CD4-positive, alpha-beta T cell (primary cell): Measurements from ENCODE around the gene UBTD1. TPM values are rescaled to one million over a fixed set of nuclear protein-coding genes. Genes with fewer than 3 reads are reported as not detected.

ENCODE experiments used
- ATAC-seq: fragments of 200-7000 bp; cut with Tn5 transposase; one replicate; pipeline ENCODE4 v1.10.0; 2022; ENCODE audit warnings: mild to moderate bottlenecking; ENCODE audit not compliant: poor library complexity
- CTCF ChIA-PET: fragments of 350-600 bp; sonication (Branson Sonifier 250); formaldehyde crosslinking; loops from one replicate; lab custom pipeline; 2021; ENCODE audit warnings: antibody characterized with exemption, inconsistent platforms; lab: Charles Lee
- POLR2A ChIA-PET: fragments of 350-600 bp; sonication (Branson Sonifier 250); formaldehyde crosslinking; loops from one replicate; lab custom pipeline; 2021; ENCODE audit warnings: antibody characterized with exemption, inconsistent platforms; lab: Charles Lee
- DNase-seq, 14 experiments: peaks; one replicate each; pipeline ENCODE4 v3.0.0-alpha.2; 2013 to 2020; ENCODE audit warnings: mixed read lengths in 2 of 14
- H3K27ac ChIP-seq, 2 donors: one replicate each; pipeline versions ENCODE4 v1.5.1 to v1.7.0; 2013; ENCODE audit warnings: low read length in 2 of 2, low read depth in 1 of 2, mild to moderate bottlenecking in 1 of 2
- H3K27me3 ChIP-seq, 2 experiments: 1 replicate in 1 of 2; 2 replicates in 1 of 2; pipeline versions ENCODE4 v1.6.1 to v1.7.0; 2013; ENCODE audit warnings: low read length in 2 of 2, control low read depth in 1 of 2, mild to moderate bottlenecking in 1 of 2, moderate library complexity in 1 of 2; ENCODE audit not compliant: insufficient read depth in 2 of 2, control insufficient read depth in 1 of 2
- H3K36me3 ChIP-seq: one replicate; pipeline ENCODE4 v1.6.1; 2013; ENCODE audit warnings: low read length, control low read depth; ENCODE audit not compliant: insufficient read depth
- H3K4me1 ChIP-seq: one replicate; pipeline ENCODE4 v1.6.1; 2013; ENCODE audit warnings: low read length, control low read depth; ENCODE audit not compliant: insufficient read depth
- H3K4me3 ChIP-seq: one replicate; pipeline ENCODE4 v1.5.1; 2013; ENCODE audit warnings: mild to moderate bottlenecking, low read length, moderate library complexity
- H3K9me3 ChIP-seq, 2 experiments: 1 replicate in 1 of 2; 2 replicates in 1 of 2; pipeline versions ENCODE4 v1.6.1 to v1.7.0; 2013; ENCODE audit warnings: low read length in 2 of 2, mild to moderate bottlenecking in 2 of 2, control low read depth in 1 of 2, moderate library complexity in 1 of 2; ENCODE audit not compliant: control insufficient read depth in 1 of 2, insufficient read depth in 1 of 2
- H3K27ac Mint-ChIP-seq: one replicate; pipeline ENCODE4 v1.8.0; 2020; ENCODE audit warnings: mixed read lengths
- H3K27me3 Mint-ChIP-seq: one replicate; pipeline ENCODE4 v1.8.0; 2021; ENCODE audit warnings: mixed read lengths
- H3K36me3 Mint-ChIP-seq: one replicate; pipeline ENCODE4 v1.8.0; 2021; ENCODE audit warnings: low read depth, mixed read lengths
- H3K4me1 Mint-ChIP-seq: one replicate; pipeline ENCODE4 v1.8.0; 2021; ENCODE audit warnings: low read depth, mixed read lengths
- H3K4me3 Mint-ChIP-seq: one replicate; pipeline ENCODE4 v1.8.0; 2020; ENCODE audit warnings: mild to moderate bottlenecking, mixed read lengths
- H3K9me3 Mint-ChIP-seq: one replicate; pipeline ENCODE4 v1.8.0; 2020; ENCODE audit warnings: mixed read lengths
- CTCF ChIP-seq: fragments of 200-600 bp; IDR thresholded peaks from one replicate; pipeline ENCODE4 v1.8.0; 2022; ENCODE audit warnings: antibody characterized with exemption, mild to moderate bottlenecking
- intact Hi-C, 2 experiments: fragments of 100-400 bp; cut with DNase I in 1 of 2; cut with micrococcal nuclease in 1 of 2; formaldehyde crosslinking; loops; one replicate each; pipeline versions ENCODE4 v1.15.1 to v1.9.0; 2023 to 2025; cut with DNase I, micrococcal nuclease
- total RNA-seq, 174 experiments: library from RNA in 2 of 174; stranded (reverse) in 2 of 174; gene quantifications; one replicate each; pipeline ENCODE4 v1.2.3 and lab custom pipeline; 2021 to 2026

Gene UBTD1
- total RNA-seq, 2 experiments from 2014 or later, result 0.56 to 0.80 TPM

- no peaks in the 10 kb centered on the region for H3K36me3 Mint-ChIP-seq
- no peak for TF ChIP-seq CTCF
- no peak overlapping the region for H3K4me3 ChIP-seq
- POLR2A ChIA-PET, result no interaction called here
- H3K4me1 ChIP-seq, result no peaks in the 10 kb centered on the region
- CTCF ChIA-PET, result no interaction called here
- no peaks in the 10 kb centered on the region for H3K36me3 ChIP-seq
- no peak overlapping the region for H3K27ac Mint-ChIP-seq
- DNase-seq (no peak), ATAC-seq (no peak)
- peaks cover 0 to 7% of the 10 kb centered on the region in 2 experiments for H3K9me3 ChIP-seq
- no peak overlapping the region for H3K4me3 Mint-ChIP-seq
- no peak overlapping the region for H3K27ac ChIP-seq
- H3K27me3 ChIP-seq, result peaks cover 0 to 7% of the 10 kb centered on the region in 2 experiments
- H3K4me1 Mint-ChIP-seq, result no peaks in the 10 kb centered on the region
- no peaks in the 10 kb centered on the region for H3K9me3 Mint-ChIP-seq
- H3K27me3 Mint-ChIP-seq, result peaks cover 7% of the 10 kb centered on the region
- intact Hi-C loops, result no loop called here
These were observed 19.1 kb downstream of the UBTD1 start for GRCh38 chr10:97517778-97518300.

- H3K36me3 Mint-ChIP-seq, result no peaks in the 10 kb centered on the region
- POLR2A ChIA-PET, result no interaction called here
- intact Hi-C loops, result no loop called here
- Histone ChIP-seq H3K4me1 (no peaks in the 10 kb centered on the region), H3K27ac (no peak overlapping the region), H3K27me3 (peaks cover 0 to 7% of the 10 kb centered on the region in 2 experiments), H3K36me3 (no peaks in the 10 kb centered on the region), H3K4me3 (no peak overlapping the region), H3K9me3 (peaks cover 0 to 7% of the 10 kb centered on the region in 2 experiments)
- no peak for TF ChIP-seq CTCF
- H3K4me1 Mint-ChIP-seq, result no peaks in the 10 kb centered on the region
- peaks cover 10% of the 10 kb centered on the region for H3K27me3 Mint-ChIP-seq
- CTCF ChIA-PET, result no interaction called here
- H3K27ac Mint-ChIP-seq, result no peak overlapping the region
- ATAC-seq (no peak), DNase-seq (no peak)
- no peaks in the 10 kb centered on the region for H3K9me3 Mint-ChIP-seq
- H3K4me3 Mint-ChIP-seq, result no peak overlapping the region
These were observed 19.7 kb downstream of the UBTD1 start for GRCh38 chr10:97518301-97519043.

GRCh38 chr10:97519342-97519741 lies 20.6 kb downstream of the UBTD1 start:
- H3K4me1 Mint-ChIP-seq, result no peaks in the 10 kb centered on the region
- H3K9me3 Mint-ChIP-seq, result no peaks in the 10 kb centered on the region
- POLR2A ChIA-PET, result no interaction called here

More at GRCh38 chr10:97519342-97519741, 20.6 kb downstream of the UBTD1 start:
- intact Hi-C loops, result no loop called here
- no peak overlapping the region for H3K4me3 Mint-ChIP-seq
- CTCF ChIA-PET, result no interaction called here
- no peaks in the 10 kb centered on the region for H3K36me3 Mint-ChIP-seq
- H3K4me3 ChIP-seq, result no peak overlapping the region
- H3K9me3 ChIP-seq, result peaks cover 0 to 7% of the 10 kb centered on the region in 2 experiments
- H3K4me1 ChIP-seq, result no peaks in the 10 kb centered on the region
- no peak overlapping the region for H3K27ac ChIP-seq
- no peak for DNase-seq
- no peak for TF ChIP-seq CTCF
- no peak overlapping the region for H3K27ac Mint-ChIP-seq
- peaks cover 10% of the 10 kb centered on the region for H3K27me3 Mint-ChIP-seq
- ATAC-seq, result no peak
- H3K36me3 ChIP-seq, result no peaks in the 10 kb centered on the region
- peaks cover 0 to 7% of the 10 kb centered on the region in 2 experiments for H3K27me3 ChIP-seq
